GM19099 (cell line): Measurements from ENCODE around the gene ARID3B.
A peak's percentile ranks its signal among the peaks of the same experiment; 100 is the strongest.

Experiments
- POLR2A ChIP-seq: IDR thresholded peaks from 3 replicates; pipeline ENCODE4 v1.6.1; 2011; ENCODE audit warnings: low read depth; ENCODE audit not compliant: insufficient read length; ENCODE audit errors: extremely low read depth

The ARID3B gene

DNA sequence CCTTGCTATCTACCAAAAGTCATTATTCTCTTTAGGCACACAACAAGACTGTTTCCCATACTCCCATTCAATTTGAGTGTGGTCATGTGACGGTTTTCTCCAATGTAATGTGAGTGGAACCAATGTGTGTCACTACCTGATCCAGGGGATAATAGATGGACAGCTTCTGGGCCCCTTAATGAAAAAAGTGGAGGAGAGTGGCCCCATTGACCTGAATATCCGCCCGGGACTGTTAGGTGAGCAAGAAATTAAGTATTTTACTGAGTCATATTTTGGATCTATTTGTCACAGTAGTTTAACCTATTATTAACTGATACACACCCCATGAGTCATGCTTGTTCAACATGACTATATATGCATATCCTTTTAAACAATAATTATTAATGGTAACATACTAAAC lies 15.1 kb upstream of the ARID3B start:
- no peak for TF ChIP-seq POLR2A

GRCh38 chr15:74528876-74529275 lies 12.1 kb upstream of the ARID3B start:
- no peak for TF ChIP-seq POLR2A

GRCh38 chr15:74529921-74530320 lies 11.1 kb upstream of the ARID3B start:
- TF ChIP-seq POLR2A, result no peak

GRCh38 chr15:74530771-74531143 lies 10.3 kb upstream of the ARID3B start:
- TF ChIP-seq POLR2A, result no peak

DNA sequence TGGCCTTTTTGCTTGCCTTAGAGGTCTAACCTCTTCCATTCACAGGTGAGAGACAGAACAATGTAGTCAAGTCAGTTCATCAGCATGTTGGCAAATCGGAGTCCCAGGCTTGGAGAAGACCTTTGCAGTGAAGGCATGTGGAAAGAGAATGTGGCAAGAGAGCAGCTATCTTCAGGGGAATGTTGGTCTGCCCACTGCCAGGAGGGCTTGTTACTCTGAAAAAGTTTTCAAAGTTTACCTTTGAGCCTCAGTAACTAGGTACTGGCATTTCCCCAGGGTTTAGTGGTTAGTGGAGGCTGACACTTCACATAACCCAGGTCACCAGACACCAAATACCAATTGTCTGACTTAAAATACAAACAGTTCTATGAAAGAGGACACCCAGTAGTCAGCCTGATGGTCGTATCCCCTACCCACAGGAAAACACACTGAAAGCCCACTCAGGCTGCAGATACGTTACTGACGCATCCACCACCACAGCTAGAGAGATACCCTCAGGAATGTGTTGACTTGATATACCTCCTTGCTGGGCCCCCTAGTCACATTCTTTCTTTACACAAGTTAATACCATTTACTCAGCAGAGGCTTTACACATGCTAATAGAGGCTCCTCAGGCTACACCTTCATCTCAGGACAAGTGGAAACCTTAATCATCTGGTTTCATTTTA lies 9.7 kb upstream of the ARID3B start:
- TF ChIP-seq POLR2A, result no peak

DNA sequence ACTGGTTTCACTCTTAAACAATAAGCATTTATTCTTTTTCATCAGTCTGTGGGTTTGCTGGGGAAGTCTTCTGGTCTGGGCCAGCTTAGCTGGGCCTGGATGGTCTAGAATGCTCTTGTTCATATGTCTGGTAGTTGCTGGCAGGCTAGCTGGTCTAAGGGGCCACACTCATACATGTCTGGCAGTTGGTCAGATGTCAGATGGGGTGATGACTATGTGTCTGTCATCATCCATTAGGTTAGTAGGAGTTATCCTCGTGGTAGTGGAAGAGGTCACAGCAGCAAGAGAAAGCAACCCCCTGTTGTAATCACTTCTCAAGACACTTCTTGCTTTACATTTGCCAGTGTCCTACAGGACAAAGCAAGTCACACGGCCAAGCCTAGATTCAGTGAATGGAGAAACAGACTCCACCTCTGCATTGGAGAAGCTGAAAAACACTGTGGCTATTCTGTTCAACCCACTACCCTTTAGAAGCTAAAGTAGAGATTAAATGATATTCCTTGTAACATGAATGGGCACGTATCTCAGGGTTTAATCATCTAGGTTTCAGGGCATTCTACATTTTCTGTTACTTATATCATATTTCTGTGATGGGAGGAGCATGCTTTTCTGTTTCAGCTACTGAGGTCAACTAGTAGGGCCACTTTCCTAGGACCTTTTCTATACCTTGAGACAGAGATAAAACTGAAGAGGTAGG lies 5.5 kb upstream of the ARID3B start:
- no peak for TF ChIP-seq POLR2A

GRCh38 chr15:74537736-74538135 lies 3.3 kb upstream of the ARID3B start:
- TF ChIP-seq POLR2A, result no peak

DNA sequence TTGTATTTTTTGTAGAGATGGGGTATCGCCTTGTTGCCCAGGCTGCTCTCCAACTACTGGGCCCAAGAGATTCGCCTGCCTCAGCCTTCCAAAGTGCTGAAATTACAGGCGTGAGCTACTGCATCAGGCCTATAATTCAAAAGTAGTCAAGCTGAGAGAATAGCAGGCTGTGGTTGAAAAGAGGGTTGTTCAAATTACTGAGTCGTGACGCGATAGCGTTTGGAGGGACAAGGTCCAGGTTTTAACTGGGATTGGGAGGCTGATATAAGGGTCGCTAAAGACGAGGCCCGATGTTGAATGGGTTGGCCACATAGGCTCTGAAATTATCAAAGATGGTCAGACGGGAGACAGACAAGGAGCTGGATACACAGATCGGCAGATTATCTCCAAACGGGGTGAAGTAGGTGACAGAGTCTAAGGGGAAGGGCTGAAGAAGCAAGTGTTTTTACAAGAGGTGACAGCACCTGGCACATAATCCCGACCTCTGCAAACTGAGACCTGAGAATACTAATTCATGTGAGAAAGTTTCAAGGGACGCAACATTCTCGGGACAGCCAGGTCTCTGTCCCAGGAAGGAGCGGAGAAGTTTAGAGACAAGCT lies 759 bp upstream of the ARID3B start:
- TF ChIP-seq POLR2A, result no peak

- TF ChIP-seq POLR2A, result peak; percentile 58
These were observed 610 bp downstream of the ARID3B start for GRCh38 chr15:74541494-74542165.

- no peak for TF ChIP-seq POLR2A
These were observed 1.4 kb downstream of the ARID3B start for GRCh38 chr15:74542166-74543042.

GRCh38 chr15:74543043-74543422 lies 2.0 kb downstream of the ARID3B start:
- no peak for TF ChIP-seq POLR2A

DNA sequence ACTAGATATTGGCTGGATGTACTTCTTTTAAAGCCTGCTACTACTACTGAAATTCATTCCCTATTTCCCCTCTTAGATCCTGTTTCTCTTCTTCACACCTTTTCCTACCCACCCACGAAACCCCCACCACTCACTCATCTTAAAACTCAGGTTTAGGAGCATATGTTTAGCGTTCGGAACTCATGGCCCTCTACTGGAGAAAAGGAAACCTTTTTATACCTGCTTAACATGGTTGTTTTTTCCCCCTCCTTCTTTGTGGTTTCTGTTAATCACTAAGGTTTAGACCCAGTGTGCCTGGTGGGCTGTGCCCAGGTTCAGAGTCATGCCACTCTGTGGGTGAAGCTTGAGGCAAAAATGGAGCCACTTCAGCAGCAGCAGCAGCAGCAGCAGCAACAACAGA lies 2.6 kb downstream of the ARID3B start:
- no peak for TF ChIP-seq POLR2A

DNA sequence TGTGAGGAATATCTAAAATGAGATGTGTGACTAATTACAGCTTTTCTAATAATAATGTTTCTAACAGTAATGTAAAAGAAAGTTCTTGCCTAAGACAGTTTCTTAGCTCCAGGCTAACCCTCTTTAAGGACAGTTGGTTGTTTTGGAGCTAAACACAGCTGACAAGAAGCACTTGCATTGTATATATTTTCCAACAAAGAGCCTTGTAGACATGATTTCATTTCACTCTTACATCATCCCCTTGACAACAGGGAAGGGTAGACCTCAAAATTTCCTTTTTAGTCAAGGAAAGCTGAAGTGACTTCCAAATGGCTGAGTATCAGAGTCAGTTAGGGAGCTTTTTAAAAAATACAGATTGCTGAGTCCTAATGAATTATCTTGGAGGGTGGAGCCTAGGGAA lies 4.1 kb downstream of the ARID3B start:
- TF ChIP-seq POLR2A, result no peak

GRCh38 chr15:74545776-74546656 lies 5.0 kb downstream of the ARID3B start:
- no peak for TF ChIP-seq POLR2A
